GM19397 (cell line): ENCODE measurements around the gene ARHGAP19.
"Not testable (repeated sequence)": the region's sequence is repeated elsewhere in the genome, so short reads cannot be mapped to it uniquely, and the experiment has no call there.

Source experiments
- ATAC-seq: cut with Tn5 transposase; IDR thresholded peaks from one replicate; pipeline ENCODE4 v1.9.1; 2021; ENCODE audit warnings: mild to moderate bottlenecking, moderate library complexity; ENCODE audit not compliant: unreplicated experiment

Gene ARHGAP19

GRCh38 chr10:97290576-97291356, 1.7 kb downstream of the ARHGAP19 start:
- ATAC-seq, result not testable (repeated sequence)

DNA sequence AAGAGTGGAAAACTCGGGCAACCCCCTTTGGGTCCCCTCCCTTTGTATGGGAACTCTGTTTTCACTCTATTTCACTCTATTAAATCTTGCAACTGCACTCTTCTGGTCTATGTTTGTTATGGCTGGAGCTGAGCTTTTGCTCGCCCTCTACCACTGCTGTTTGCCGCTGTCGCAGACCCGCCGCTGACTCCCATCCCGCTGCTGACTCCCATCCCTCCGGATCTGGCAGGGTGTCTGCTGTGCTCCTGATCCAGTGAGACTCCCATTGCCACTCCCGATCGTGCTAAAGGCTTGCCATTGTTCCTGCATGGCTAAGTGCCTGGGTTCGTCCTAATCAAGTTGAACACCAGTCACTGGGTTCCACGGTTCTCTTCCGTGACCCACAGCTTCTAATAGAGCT, 2.4 kb downstream of the ARHGAP19 start:
- not testable (repeated sequence) for ATAC-seq

DNA sequence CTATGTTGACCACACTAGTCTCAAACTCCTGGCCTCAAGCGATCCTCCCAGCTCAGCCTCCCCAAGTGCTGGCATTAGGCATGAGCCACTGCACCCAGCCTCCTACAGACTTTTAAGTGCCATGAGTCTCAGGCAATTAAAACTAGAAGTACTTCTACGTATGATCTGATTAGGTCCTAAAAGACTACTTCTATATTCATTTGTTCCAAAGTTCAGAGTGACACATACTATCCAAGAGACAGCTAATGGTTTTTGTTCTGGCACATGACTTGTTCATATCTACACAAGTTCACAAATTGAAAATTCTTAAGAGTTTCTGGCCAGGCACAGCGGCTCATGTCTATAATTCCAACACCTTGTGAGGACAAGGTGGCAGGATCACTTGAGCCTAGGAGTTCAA, 11.7 kb downstream of the ARHGAP19 start:
- no peak for ATAC-seq

- no peak for ATAC-seq
Observed at GRCh38 chr10:97279121-97279815, 13.2 kb downstream of the ARHGAP19 start.

- ATAC-seq, result no peak
Observed at GRCh38 chr10:97278491-97278989, 13.9 kb downstream of the ARHGAP19 start.

- no peak for ATAC-seq
Observed at GRCh38 chr10:97277551-97277950, 14.9 kb downstream of the ARHGAP19 start.

DNA sequence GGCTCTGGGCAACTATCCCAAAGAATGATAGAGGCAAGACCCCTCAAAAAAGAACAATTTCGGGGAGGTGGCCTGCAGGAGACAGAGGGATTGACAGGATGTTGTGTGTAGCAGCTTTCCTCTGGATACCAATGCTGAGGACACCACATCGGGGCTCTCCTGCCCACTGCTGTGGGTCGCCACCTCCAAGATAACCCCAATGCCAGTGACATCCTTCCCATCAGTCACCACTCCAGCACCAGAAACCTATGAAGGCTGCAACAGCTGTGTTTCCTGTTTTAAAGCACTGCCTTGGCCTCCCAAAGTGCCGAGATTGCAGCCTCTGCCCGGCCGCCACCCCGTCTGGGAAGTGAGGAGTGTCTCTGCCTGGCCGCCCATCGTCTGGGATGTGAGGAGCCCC, 17.6 kb downstream of the ARHGAP19 start:
- no peak for ATAC-seq

DNA sequence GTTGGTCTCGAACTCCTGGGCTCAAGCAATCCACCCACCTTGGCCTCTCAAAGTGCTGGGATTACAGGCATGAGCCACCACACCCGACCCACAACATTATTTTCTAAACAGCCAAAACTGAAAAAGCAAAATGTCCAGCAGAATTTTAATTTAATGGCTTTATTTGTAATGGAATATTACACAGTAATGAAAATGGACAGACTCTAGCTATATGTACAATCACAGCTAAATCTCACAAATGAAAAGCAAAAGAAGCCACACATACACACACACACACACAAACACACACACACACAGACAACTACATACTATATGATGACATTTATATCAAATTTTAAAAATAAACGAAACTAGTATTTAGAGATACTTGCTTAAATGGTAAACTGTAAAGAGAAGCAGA, 18.7 kb downstream of the ARHGAP19 start:
- ATAC-seq, result no peak

DNA sequence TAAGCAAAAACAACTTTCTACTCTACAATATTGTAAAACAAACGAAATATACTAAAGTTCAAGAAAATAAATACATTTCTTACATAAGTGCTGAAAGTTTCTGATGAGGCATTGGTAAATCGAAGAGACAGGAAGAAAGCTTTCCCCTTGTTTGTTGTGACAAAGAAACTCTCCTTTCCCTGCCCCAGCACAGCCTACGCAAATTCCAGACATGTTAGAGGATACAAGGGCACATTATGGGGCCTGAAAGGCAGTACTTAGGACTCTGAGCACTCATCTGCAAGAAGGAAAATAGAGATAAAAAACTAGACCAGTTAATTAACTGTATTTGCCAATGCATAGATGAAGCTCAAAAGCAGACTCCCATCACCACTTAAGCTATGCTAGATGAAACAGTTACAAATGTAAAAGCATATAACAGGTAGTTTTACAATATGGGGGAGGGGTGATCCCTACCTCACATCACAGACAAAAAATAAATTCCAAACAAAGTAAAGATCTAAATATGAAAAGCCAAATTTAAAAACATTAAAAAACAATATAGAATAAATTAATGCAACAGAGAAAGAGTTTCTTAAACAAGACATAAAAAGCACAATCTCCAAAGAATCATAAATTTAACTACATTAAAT, 21.8 kb downstream of the ARHGAP19 start:
- ATAC-seq, result no peak

GRCh38 chr10:97267671-97268070, 24.8 kb downstream of the ARHGAP19 start:
- ATAC-seq, result no peak

DNA sequence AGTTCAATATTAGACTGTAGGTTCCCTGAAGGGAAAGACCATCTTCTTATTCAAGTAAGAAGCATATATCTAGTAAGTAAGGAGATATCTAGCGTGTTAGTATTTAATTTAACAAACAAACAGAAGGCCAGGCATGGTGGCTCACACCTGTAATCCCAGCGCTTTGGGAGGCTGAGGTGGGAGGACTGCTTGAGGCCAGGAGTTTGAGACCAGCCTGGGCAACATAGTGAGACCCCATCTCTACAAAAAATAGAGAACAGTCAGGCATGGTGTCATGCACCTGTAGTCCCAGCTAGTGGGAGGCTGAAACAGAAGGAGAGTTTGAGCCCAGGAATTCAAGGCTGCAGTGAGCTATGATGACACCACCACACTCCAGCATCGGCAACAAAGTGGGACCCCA, 27.3 kb downstream of the ARHGAP19 start:
- ATAC-seq, result not testable (repeated sequence)

DNA sequence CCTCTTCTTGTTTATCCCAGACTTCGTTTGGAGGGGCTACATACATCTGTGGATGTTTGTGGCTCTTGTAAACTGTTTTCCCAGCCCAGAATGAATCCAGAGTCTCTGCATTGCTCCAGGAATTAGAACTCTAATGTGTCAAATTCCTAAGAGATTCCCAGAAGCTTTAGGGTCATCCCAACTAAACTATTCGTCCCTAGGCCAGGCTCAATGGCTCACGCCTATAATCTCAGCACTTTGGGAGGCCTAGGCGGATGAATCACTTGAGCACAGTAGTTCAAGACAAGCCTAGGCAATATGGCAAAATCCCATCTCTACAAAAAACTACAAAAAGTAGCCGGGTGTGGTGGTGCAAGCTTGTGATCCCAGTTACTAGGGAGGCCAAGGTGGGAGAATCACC, 28.5 kb downstream of the ARHGAP19 start:
- no peak for ATAC-seq

GRCh38 chr10:97261656-97262055, 30.8 kb downstream of the ARHGAP19 start:
- no peak for ATAC-seq

DNA sequence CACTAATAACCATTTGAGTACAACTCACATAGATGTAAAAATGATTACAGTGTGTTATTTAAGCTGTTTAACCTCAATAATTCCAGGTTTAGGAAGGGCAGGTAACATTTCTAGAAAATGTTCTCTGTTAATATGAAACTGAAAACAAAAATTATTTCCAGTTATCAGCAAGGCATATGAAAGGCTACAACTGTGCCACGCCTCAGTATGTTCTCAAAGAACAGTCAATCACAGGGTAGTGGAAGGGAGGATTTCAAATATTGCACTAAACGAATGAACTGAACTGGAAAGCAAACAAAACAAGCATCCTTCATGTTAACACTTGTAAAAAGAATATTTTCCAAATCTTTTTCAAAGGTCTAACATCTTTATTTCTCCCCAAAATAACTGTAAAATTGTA, 31.3 kb downstream of the ARHGAP19 start:
- ATAC-seq, result no peak

DNA sequence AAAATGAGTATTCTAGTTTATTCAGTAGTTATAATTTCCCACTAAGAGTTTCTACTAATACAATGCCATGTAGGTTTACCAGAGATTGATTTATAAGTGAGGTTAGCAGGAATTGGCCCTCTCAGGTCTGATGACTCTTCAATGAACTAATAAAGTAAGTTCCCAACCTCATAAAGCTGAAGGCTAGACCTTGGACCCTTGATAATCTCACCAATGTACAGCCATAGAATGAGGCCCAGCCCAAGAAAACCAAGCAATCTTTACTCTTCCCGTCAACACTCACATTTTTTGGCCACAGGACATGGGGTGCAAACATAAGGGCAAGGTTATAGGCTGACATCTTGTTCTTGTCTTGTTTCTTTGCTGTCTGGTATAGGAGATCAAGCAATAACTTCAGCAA, 33.3 kb downstream of the ARHGAP19 start:
- ATAC-seq, result no peak

GRCh38 chr10:97256356-97256755, 36.1 kb downstream of the ARHGAP19 start:
- ATAC-seq, result no peak

DNA sequence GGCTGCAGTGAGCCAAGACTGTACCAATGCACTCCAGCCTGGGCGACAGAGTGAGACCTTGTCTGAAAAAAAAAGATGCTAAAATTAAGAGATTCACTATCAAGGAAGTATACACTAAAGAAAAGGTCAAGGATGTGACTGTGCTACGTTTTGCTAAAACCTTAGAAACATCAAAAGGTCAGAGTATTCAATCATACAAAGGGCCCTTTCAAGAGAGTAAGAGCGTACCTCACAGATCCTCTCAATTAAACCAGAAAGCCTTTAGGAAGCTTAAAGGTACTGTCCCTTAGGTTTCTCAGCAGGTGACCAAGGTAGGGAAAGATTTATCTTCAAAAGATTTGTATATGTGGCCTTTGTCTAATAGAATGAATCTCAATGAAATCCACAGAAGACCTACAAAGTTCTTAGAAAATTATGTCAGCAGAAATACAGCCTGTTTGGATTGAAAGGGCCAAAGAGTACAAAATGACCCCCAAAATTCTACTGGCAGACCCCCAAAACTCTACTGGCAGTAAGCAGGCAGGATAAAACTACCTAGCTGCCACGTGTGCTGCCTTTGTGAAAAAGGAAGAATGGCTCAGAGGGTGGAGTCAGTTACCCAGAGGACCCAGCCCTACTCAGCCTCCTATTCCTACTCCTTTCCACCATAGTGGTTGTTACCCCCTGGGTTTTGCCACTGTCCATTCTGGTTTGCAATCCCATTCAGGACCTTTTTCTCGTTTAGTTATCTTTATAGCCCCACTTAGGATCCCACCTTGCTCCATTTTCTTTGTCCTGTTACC, 36.7 kb downstream of the ARHGAP19 start:
- no peak for ATAC-seq

DNA sequence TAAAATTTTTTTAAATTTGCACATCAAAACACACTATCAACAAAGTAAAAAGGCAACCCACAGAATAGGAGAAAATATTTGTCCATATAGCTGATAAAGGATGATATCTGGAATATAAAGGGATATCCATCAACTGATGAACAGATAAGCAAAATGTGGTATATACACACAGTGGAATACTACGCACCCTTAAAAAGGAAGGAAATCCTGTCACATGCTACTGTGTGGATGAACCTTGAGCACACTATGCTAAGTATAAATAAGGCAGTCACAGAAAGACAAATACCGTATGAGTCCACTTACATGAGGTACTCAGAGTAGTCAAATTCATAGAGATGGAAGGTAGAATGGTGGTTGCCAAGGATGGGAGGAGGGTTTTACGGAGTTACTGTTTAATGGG, 37.7 kb downstream of the ARHGAP19 start:
- no peak for ATAC-seq

DNA sequence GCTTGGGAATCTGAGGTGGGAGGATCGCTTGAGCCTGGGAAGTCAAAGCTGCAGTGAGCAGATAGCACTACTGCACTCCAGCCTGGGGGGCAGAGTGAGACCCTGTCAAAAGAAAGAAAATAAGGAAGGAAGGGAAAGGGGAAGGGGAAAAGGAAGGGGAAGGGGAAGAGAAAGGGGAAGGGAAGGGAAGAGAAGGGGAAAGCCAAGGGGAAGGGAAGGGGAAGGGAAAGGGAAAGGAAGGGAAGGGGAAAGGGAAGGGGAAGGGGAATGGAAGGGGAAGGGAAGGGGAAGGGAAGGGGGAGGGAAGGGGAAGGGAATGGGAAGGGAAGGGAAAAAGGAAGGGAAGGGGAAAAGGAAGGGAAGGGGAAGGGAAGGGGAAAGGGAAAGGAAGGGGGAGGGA, 41.5 kb downstream of the ARHGAP19 start:
- ATAC-seq, result no peak

DNA sequence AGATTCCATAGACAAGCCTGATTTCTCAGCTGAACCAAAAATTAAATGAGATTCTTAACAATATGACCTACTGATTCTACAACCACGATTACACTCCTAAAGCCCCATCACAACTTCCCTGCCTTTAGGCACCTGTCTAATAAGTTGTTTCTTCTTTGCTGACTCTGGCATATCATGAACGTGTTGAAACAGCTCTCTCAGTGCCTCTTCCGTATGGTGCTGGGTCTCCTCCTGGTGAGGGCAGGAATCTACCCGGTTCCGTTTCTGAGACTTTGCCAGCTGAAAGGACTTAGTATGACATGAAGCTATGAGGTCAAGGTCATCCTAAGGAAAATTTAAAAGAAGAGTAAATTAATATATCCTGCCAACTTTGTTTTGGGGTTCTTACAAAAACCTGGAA, 48.6 kb downstream of the ARHGAP19 start:
- no peak for ATAC-seq

DNA sequence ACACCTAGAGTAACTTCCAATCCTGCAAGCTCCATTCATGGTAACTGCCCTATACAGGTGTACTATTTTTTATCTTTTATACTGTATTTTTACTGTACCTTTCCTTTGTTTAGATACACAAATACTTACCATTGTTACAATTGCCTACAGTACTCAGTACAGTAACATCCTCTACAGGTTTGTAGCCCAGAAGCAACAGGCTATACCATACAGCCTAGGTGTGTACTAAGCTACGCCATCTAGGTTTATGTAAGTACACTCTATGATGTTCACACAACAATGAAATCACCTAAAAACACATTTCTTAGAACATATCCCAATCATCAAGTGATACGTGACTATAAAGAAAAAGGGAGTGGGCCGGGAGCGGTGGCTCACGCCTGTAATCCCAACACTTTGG, 53.6 kb downstream of the ARHGAP19 start:
- ATAC-seq, result no peak
